ENCODE results near the gene DGLUCY.
A peak's percentile ranks its signal among the peaks of the same experiment; 100 is the strongest.

The DGLUCY gene

DNA sequence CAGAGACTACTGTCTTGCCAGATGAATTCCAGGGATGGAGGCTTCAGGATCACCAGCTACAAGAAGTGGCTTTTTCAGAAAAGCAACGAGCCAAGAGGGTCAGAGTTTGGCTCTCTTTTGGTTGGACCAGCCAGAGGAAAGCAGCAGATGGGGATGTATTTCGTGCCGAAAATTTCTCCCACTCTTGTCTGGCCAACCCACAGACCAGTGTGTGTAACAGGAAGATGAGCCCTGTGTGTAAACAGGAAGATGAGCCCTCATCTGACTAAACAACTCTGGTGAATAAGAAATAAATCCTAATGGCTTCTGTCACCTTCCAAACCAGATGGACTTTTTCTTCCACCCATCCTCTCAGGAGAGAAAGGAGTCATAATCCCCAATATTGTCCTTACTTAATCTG is 117.6 kb downstream of the DGLUCY start:
- ATAC-seq (ENCODE audit: insufficient read depth, low read depth): no peak
- Histone ChIP-seq H4K20me1 (ENCODE audit: insufficient read depth, low read length) (peaks cover 6% of the 10 kb centered on the region; the same call in 1 of the 2 replicates), H3K36me3 (ENCODE audit: insufficient read depth, low read length) (no peaks in the 10 kb centered on the region), H3K27me3 (ENCODE audit: insufficient read depth, low read length, poor library complexity) (no peaks in the 10 kb centered on the region), H3K4me1 (ENCODE audit: insufficient read depth, low read length) (peaks cover 58% of the 10 kb centered on the region), H3K9me3 (ENCODE audit: insufficient read depth, low read length, severe bottlenecking) (no peaks in the 10 kb centered on the region), H3K4me2 (ENCODE audit: insufficient read depth, low read length) (no peak overlapping the region), H2AFZ (ENCODE audit: low read depth, low read length) (no peak overlapping the region), H3K9ac (ENCODE audit: low read depth, low read length) (no peak overlapping the region), H3K27ac (ENCODE audit: low read length) (peak overlapping the region; percentile 81), H3K79me2 (ENCODE audit: insufficient read depth, low read length) (no peaks in the 10 kb centered on the region), H3K4me3 (ENCODE audit: low read depth in 1 of 2, low read length in 2 of 2) (no peak overlapping the region)
- TF ChIP-seq, protein P1, sequence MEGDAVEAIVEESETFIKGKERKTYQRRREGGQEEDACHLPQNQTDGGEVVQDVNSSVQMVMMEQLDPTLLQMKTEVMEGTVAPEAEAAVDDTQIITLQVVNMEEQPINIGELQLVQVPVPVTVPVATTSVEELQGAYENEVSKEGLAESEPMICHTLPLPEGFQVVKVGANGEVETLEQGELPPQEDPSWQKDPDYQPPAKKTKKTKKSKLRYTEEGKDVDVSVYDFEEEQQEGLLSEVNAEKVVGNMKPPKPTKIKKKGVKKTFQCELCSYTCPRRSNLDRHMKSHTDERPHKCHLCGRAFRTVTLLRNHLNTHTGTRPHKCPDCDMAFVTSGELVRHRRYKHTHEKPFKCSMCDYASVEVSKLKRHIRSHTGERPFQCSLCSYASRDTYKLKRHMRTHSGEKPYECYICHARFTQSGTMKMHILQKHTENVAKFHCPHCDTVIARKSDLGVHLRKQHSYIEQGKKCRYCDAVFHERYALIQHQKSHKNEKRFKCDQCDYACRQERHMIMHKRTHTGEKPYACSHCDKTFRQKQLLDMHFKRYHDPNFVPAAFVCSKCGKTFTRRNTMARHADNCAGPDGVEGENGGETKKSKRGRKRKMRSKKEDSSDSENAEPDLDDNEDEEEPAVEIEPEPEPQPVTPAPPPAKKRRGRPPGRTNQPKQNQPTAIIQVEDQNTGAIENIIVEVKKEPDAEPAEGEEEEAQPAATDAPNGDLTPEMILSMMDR (IDR thresholded peaks at IDR 0.05; ENCODE audit: borderline replicate concordance, extremely low read depth, low read length, poor library complexity, severe bottlenecking): no peak
- no peak for TF ChIP-seq EZH2 (IDR thresholded peaks at IDR 0.05; ENCODE audit: borderline replicate concordance, low read depth, low read length, severe bottlenecking)
- DNase-seq: no peak

DNA sequence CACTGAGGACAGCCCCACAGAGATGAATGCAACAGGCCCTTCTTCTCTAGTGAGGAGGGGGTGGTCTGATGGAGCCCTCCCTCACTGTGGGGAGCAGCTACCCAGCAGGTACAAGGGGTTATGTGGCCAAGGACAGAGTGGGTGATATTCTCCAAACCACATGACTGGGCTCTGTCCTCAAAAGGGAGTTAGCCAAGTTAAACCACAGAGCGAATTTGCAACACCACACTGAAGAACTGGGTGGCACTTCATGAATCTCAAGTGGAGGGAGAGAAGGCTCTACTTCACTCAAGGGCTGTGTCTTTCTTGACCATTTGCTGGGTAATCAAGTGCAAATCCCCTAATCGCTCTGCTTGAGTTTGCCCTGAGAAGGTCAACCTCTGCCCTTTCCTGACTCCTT is 118.2 kb downstream of the DGLUCY start:
- DNase-seq: no peak
- no peak overlapping the region for H3K9ac ChIP-seq (ENCODE audit: low read depth, low read length)
- TF ChIP-seq EZH2 (IDR thresholded peaks at IDR 0.05; ENCODE audit: borderline replicate concordance, low read depth, low read length, severe bottlenecking): no peak
- TF ChIP-seq, protein P1 (IDR thresholded peaks at IDR 0.05; ENCODE audit: borderline replicate concordance, extremely low read depth, low read length, poor library complexity, severe bottlenecking): no peak
- no peak overlapping the region for H3K4me2 ChIP-seq (ENCODE audit: insufficient read depth, low read length)
- no peaks in the 10 kb centered on the region for H3K9me3 ChIP-seq (ENCODE audit: insufficient read depth, low read length, severe bottlenecking)
- H3K27ac ChIP-seq (ENCODE audit: low read length): peak overlapping the region; percentile 81
- no peaks in the 10 kb centered on the region for H3K27me3 ChIP-seq (ENCODE audit: insufficient read depth, low read length, poor library complexity)
- peaks cover 6% of the 10 kb centered on the region; the same call in 1 of the 2 replicates for H4K20me1 ChIP-seq (ENCODE audit: insufficient read depth, low read length)
- H3K4me1 ChIP-seq (ENCODE audit: insufficient read depth, low read length): peaks cover 53% of the 10 kb centered on the region
- H3K36me3 ChIP-seq (ENCODE audit: insufficient read depth, low read length): no peaks in the 10 kb centered on the region
- no peak overlapping the region for H2AFZ ChIP-seq (ENCODE audit: low read depth, low read length)
- no peak for ATAC-seq (ENCODE audit: insufficient read depth, low read depth)
- H3K79me2 ChIP-seq (ENCODE audit: insufficient read depth, low read length): no peaks in the 10 kb centered on the region
- H3K4me3 ChIP-seq (ENCODE audit: low read depth in 1 of 2, low read length in 2 of 2): no peak overlapping the region

GRCh38 chr14:91232603-91233002 is 118.7 kb downstream of the DGLUCY start:
- 0 out of 2 replicates have a peak overlapping the region, but pooled peaks have one; percentile 22 for H3K27ac ChIP-seq (ENCODE audit: low read length)
- H3K4me2 ChIP-seq (ENCODE audit: insufficient read depth, low read length): no peak overlapping the region
- no peaks in the 10 kb centered on the region for H3K36me3 ChIP-seq (ENCODE audit: insufficient read depth, low read length)
- H3K9me3 ChIP-seq (ENCODE audit: insufficient read depth, low read length, severe bottlenecking): no peaks in the 10 kb centered on the region
- H3K4me3 ChIP-seq (ENCODE audit: low read depth in 1 of 2, low read length in 2 of 2): no peak overlapping the region
- peaks cover 47% of the 10 kb centered on the region for H3K4me1 ChIP-seq (ENCODE audit: insufficient read depth, low read length)
- H2AFZ ChIP-seq (ENCODE audit: low read depth, low read length): no peak overlapping the region
- DNase-seq (no peak), ATAC-seq (ENCODE audit: insufficient read depth, low read depth) (no peak)
- no peaks in the 10 kb centered on the region for H3K27me3 ChIP-seq (ENCODE audit: insufficient read depth, low read length, poor library complexity)
- H3K79me2 ChIP-seq (ENCODE audit: insufficient read depth, low read length): no peaks in the 10 kb centered on the region
- peaks cover 6% of the 10 kb centered on the region; the same call in 1 of the 2 replicates for H4K20me1 ChIP-seq (ENCODE audit: insufficient read depth, low read length)
- TF ChIP-seq, protein P1 (IDR thresholded peaks at IDR 0.05; ENCODE audit: borderline replicate concordance, extremely low read depth, low read length, poor library complexity, severe bottlenecking): no peak
- no peak for TF ChIP-seq EZH2 (IDR thresholded peaks at IDR 0.05; ENCODE audit: borderline replicate concordance, low read depth, low read length, severe bottlenecking)
- H3K9ac ChIP-seq (ENCODE audit: low read depth, low read length): no peak overlapping the region

Data from DND-41 (cell line).